ENCODE results near the gene GNG12.

The GNG12 gene

GRCh38 chr1:67680486-67680885, 152.8 kb downstream of the GNG12 start:
- Histone ChIP-seq H3K36me3 (ENCODE audit: insufficient read depth) (no peaks in the 10 kb centered on the region), H4K20me1 (ENCODE audit: insufficient read depth) (no peaks in the 10 kb centered on the region), H3K27ac (no peak overlapping the region), H3K4me2 (no peak overlapping the region), H3K27me3 (ENCODE audit: insufficient read depth, low read depth) (no peaks in the 10 kb centered on the region), H3K4me1 (ENCODE audit: low read depth, poor library complexity, severe bottlenecking) (peaks cover 40% of the 10 kb centered on the region), H3K4me3 (IDR thresholded peaks at IDR 0.05; ENCODE audit: insufficient read depth, low read depth, low read length) (no peak overlapping the region), H3K79me2 (ENCODE audit: insufficient read depth, low read depth) (peaks cover 2% of the 10 kb centered on the region; the same call in 1 of the 2 replicates), H2AFZ (ENCODE audit: low read depth) (no peak overlapping the region), H3K9ac (no peak overlapping the region)
- no peak for TF ChIP-seq CTCF (conservative IDR thresholded peaks at IDR 0.05; ENCODE audit: low read depth, low read length)

DNA sequence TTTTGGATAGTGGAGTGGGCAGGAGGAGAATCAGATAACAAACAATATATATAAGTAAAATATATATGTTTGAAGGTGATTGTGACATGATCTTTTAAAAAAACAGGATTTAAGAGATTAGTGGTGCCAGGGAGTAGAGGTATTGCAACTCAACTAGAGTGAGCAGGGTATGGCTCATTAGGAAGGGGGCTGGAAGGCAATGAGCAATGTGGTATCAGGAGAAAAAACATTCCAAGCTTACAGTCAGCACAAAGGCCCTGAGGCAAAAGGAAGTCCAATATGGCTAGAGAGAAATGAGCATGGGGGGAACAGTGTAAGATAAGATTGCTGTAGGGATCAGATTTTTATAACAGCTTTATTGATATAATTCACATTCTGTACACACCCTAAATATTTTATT, 153.6 kb downstream of the GNG12 start:
- TF ChIP-seq CTCF (conservative IDR thresholded peaks at IDR 0.05; ENCODE audit: low read depth, low read length) = no peak
- Histone ChIP-seq H3K4me3 (IDR thresholded peaks at IDR 0.05; ENCODE audit: insufficient read depth, low read depth, low read length) (no peak overlapping the region), H3K9ac (no peak overlapping the region), H3K4me1 (ENCODE audit: low read depth, poor library complexity, severe bottlenecking) (peaks cover 48% of the 10 kb centered on the region), H3K27ac (no peak overlapping the region), H2AFZ (ENCODE audit: low read depth) (no peak overlapping the region), H3K27me3 (ENCODE audit: insufficient read depth, low read depth) (no peaks in the 10 kb centered on the region), H3K36me3 (ENCODE audit: insufficient read depth) (no peaks in the 10 kb centered on the region), H4K20me1 (ENCODE audit: insufficient read depth) (no peaks in the 10 kb centered on the region), H3K4me2 (no peak overlapping the region), H3K79me2 (ENCODE audit: insufficient read depth, low read depth) (no peaks in the 10 kb centered on the region)

GRCh38 chr1:67677930-67678329, 155.3 kb downstream of the GNG12 start:
- H3K79me2 ChIP-seq (ENCODE audit: insufficient read depth, low read depth) = no peaks in the 10 kb centered on the region
- H3K27me3 ChIP-seq (ENCODE audit: insufficient read depth, low read depth) = no peaks in the 10 kb centered on the region
- no peaks in the 10 kb centered on the region for H3K36me3 ChIP-seq (ENCODE audit: insufficient read depth)
- no peak for TF ChIP-seq CTCF (conservative IDR thresholded peaks at IDR 0.05; ENCODE audit: low read depth, low read length)
- no peak overlapping the region for H3K9ac ChIP-seq
- H2AFZ ChIP-seq (ENCODE audit: low read depth) = no peak overlapping the region
- no peaks in the 10 kb centered on the region for H4K20me1 ChIP-seq (ENCODE audit: insufficient read depth)
- no peak overlapping the region for H3K4me2 ChIP-seq
- peaks cover 48% of the 10 kb centered on the region for H3K4me1 ChIP-seq (ENCODE audit: low read depth, poor library complexity, severe bottlenecking)
- no peak overlapping the region for H3K4me3 ChIP-seq (IDR thresholded peaks at IDR 0.05; ENCODE audit: insufficient read depth, low read depth, low read length)
- no peak overlapping the region for H3K27ac ChIP-seq

- no peaks in the 10 kb centered on the region for H3K36me3 ChIP-seq (ENCODE audit: insufficient read depth)
- H3K4me2 ChIP-seq = peak overlapping the region; percentile 35
These were observed 155.9 kb downstream of the GNG12 start for GRCh38 chr1:67677408-67677807.

More at GRCh38 chr1:67677408-67677807, 155.9 kb downstream of the GNG12 start:
- H4K20me1 ChIP-seq (ENCODE audit: insufficient read depth) = no peaks in the 10 kb centered on the region
- H3K27ac ChIP-seq = peak overlapping the region; percentile 90; the same call in 1 of the 2 replicates
- no peaks in the 10 kb centered on the region for H3K27me3 ChIP-seq (ENCODE audit: insufficient read depth, low read depth)
- peaks cover 48% of the 10 kb centered on the region for H3K4me1 ChIP-seq (ENCODE audit: low read depth, poor library complexity, severe bottlenecking)
- no peak overlapping the region for H3K4me3 ChIP-seq (IDR thresholded peaks at IDR 0.05; ENCODE audit: insufficient read depth, low read depth, low read length)
- H3K9ac ChIP-seq = no peak overlapping the region
- TF ChIP-seq CTCF (conservative IDR thresholded peaks at IDR 0.05; ENCODE audit: low read depth, low read length) = no peak
- no peaks in the 10 kb centered on the region for H3K79me2 ChIP-seq (ENCODE audit: insufficient read depth, low read depth)
- H2AFZ ChIP-seq (ENCODE audit: low read depth) = no peak overlapping the region
